CD4-positive, alpha-beta T cell treated with Interleukin-17A for 4 hours (primary cell): ENCODE data around the gene CHRND.

Experiments
- DNase-seq: peaks from one replicate; pipeline ENCODE4 v3.0.0-alpha.2; 2020; ENCODE audit warnings: mixed read lengths

The CHRND gene

DNA sequence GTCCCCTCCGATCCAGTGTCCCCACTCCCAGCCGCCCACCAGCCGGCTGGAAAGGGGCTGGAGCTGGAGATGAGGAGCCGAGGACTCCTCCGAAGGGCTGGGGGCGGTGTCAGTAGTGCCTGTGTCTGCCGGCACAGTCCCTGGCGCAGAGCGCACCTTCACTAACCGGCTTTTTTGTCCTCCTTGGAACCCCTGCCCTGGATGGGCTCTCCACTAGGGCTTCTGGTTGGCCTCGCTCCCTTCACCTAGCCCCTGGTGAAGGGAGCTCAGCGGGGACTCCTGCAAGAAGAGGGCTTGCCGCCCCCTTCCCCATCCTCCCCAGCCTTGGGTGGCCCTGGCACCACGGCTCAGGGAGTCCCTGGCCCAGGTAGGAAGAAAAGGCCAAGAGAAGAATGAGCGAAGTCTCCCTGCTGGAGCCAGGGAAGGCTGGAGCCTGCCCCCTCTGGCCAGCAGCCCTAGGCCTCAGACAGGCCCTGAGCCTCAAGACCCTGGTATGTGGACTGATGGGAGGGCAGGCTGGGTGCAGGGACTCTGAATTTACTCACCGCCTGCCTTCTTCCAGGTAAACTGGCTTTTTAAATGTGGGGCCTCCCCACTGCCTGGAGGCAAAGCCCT, 37.8 kb upstream of the CHRND start:
- no peak for DNase-seq

DNA sequence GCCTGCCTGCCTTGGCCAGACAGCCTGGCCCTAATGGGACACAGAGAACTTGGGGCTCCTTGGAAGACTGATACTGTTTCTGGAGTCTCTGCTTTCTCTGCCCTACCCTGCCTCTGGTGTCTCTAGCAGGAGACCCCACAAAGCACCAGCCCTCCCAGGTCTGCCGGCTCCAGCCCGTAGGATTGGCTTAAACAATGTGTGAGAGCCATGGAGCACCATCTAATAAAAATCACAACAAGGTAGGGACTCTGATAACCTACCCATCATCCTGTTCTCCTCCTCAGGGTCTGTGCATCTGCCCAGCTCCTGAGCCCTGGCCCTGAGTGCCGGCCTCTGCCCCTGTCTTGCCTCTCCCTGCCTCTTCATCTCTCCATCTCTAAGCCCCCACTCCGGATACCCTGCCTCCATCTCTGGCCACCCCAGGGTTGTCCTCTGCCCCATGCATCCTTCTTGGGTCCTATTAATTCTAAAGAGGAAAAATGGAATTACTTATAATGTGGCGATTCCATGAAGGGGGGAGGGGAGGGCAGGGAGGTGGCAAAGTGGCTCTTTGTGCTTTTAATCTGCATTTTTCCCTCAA, 37.1 kb upstream of the CHRND start:
- no peak for DNase-seq

DNA sequence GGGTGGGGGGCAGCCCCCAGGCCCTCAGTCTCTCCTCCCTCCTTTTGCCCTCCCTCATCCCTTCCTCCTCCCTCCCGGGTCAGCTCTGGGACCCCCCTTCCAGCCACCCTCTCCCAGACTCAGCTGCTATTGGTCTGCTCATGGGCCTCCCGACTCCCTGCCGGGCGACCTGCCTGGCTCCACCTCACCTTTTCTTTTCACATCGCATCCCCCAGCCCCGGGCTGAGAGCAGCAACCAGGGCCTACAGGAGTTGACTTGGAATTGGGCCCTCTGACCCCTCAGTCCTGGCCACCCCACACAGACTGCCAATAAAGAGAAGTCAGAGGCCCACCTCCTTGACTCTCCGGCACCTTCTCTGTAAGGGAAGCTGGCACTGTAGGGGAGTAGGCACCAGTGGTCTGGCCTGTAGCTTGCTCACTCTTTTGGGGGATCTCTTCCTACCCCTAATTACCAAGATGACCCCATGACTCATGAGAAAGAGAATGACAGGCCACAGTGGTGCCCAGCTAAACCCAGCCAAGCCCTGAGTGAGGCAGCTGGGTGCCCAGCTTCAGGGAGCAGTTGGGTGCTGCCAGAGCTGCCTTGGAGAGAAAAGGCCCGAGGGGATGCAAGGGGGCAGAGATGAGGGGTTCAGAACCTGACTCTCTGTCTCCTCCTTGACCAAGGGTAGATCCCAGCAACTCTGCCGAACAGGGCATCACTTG, 36.3 kb upstream of the CHRND start:
- DNase-seq = no peak

GRCh38 chr2:232490221-232491138, 35.5 kb upstream of the CHRND start:
- no peak for DNase-seq

- DNase-seq = no peak
Observed at GRCh38 chr2:232491139-232491780, 34.7 kb upstream of the CHRND start.

- DNase-seq = no peak
Observed at GRCh38 chr2:232492236-232492848, 33.6 kb upstream of the CHRND start.

- no peak for DNase-seq
Observed at GRCh38 chr2:232492963-232493700, 32.8 kb upstream of the CHRND start.

- DNase-seq = no peak
Observed at GRCh38 chr2:232493701-232494474, 32.1 kb upstream of the CHRND start.

DNA sequence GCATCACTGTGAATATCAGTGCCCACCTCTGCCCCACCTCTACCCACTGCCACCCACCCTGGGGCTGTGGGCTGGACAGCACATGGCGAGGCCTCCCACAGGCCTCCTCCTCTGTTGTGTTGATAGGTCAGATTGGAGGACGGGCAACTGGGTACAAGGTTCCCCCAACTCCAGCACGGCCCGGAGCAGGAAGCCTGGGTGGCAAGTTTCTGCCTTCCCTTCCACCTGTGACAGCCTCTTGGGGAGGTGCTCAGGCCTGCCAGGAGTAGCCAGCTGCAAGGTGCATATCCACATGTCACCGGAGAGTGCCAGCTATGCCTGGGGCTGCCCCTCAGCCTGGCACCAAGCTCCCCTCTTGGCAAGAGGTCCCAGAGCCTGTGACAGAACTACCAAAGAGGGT, 31.4 kb upstream of the CHRND start:
- DNase-seq = no peak

DNA sequence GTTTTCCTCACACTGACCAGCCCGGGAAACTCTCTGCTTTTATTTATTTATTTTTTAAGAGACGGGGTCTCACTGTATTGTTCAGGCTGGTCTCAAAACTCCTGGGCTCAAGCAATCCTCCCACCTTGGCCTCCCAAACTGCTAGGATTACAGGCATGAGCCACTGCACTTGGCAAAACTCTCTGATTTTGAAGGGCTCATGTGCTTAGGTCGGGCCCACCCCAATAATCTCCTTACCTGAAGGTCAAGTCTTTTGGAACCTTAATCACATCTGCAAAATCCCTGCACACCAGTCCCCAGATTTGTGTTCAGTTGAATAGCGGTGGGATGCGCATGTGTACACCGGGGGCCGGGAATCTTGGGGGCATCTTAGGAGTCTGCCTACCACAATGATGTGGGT, 30.7 kb upstream of the CHRND start:
- no peak for DNase-seq

DNA sequence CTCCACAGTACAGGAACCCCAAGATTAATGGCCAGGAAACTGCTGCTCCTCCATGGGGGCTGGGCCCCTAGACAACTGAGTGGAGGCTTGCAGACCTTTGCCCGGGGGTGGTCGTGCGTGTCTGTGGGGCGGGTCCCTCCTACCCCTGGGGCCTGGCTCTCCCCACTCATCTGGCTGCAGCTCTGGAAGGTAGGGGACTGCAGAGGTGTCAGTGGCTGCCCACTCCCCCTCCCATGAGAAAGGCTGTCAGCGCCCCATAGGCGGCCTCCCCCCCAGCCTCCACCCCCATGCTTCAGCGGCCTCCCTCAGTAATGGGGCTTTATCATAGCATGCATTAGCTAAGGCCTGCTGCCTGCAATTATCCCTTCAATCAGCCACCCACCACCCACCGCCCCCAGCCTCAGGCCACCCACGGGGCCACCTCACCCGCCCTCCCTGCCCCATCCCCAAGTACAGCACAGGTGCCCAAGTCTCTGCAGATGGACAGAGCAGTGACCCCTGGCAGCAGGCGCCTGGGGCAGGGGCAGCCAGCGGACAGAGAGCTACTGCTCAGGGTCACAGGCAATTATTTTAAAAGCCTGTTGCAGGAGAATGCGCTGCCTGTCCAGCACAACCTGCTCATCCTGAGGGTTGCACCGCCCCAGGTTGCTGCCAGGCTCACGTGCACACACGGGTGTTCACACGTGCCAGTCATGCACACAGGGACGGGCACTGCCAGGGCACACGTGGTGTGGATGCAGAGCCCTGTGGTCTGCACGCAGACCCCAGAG, 29.3 kb upstream of the CHRND start:
- no peak for DNase-seq

- DNase-seq = no peak
Observed at GRCh38 chr2:232497348-232497747, 28.6 kb upstream of the CHRND start.

GRCh38 chr2:232498452-232498851, 27.5 kb upstream of the CHRND start:
- no peak for DNase-seq

DNA sequence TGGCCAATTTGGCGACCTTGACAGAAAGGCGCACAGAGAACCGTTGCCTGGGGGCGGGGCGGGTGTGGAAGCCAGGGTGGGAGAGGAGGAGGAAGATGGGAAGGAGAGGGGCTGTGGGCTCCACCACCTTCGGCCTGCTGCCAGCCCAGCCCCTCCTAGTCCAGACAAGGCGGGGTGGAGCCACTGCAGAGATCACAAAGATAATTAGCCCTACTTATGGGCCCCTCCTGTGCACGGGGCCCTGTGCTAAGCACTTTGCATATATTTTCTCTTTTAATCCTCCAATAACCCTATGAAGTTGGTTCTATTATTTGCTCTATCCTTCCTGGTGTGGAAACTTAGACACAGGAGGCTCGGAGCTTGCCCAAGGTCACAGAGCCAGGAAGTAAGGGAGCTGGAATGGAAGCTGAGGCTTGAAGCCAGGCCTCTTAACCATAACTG, 24.6 kb upstream of the CHRND start:
- DNase-seq = no peak

GRCh38 chr2:232501794-232502390, 24.1 kb upstream of the CHRND start:
- DNase-seq = no peak

GRCh38 chr2:232502511-232502910, 23.4 kb upstream of the CHRND start:
- DNase-seq = no peak

DNA sequence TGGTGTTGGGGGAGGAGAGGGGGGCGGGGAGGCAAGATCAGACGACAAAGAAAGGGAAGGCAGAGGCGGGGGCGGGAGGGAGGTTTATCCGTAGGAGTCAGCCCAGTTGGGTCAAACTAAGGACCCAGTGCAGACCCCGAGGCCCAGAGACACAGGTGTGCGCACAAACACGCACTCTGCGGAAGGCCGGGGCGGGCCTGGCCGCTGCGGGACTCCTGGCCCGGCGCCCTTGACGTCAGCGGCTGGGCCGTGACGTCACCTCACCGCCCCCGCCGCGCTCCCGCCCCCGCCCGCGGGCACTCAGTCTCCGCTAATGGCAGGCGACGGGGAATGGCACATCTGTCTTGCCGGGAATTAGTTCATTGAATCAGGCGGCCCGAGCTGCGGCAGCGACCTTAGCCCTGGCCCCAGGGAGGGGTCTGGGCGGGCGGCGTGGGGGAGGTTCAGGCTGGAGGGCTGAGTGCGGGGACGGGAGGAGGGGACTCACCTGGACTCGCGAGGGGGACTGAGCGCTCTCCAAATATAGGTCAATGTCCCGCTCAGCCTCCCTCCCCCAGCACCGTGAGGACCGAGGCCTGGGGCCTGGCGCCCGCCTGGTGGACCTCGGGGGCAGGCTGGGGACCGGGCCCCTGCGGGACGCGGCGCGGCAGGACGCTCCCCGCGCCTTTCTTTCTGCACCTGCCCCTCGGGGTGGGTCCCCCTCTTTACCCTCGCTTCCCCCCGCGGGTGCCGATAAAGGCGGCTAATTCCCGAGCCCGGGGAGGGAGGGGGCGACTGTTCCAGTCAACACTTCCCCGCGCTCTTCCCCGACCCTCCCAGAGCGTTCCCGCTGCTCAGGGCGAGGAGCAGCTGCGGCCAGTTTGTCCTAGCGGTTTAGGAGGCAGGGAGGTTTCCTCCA, 22.8 kb upstream of the CHRND start:
- DNase-seq = no peak

- DNase-seq = no peak
Observed at GRCh38 chr2:232503809-232504323, 22.1 kb upstream of the CHRND start.
